GM23338 (cell line): Measurements from ENCODE around the gene MYO1E. TPM values are rescaled to one million over a fixed set of nuclear protein-coding genes. Genes with fewer than 3 reads are reported as not detected.

ENCODE experiments used
- ATAC-seq: fragments of 200-7000 bp; cut with Tn5 transposase; 3 replicates; pipeline ENCODE4 v1.9.1; 2020
- DNase-seq: peaks from one replicate; pipeline ENCODE4 v3.0.0-alpha.2; 2015; ENCODE audit warnings: low spot score
- H2AFZ ChIP-seq: fragments of 200-600 bp; sonication (generic); 2 replicates; pipeline ENCODE4 v1.8.0; 2016; ENCODE audit warnings: antibody characterized with exemption, mild to moderate bottlenecking, moderate library complexity
- H3F3A ChIP-seq: fragments of 200-600 bp; sonication (generic); replicated peaks from 2 replicates; pipeline ENCODE4 v1.8.0; 2017; ENCODE audit warnings: antibody characterized with exemption, mixed run types, low read depth
- H3K27ac ChIP-seq: fragments of 200-600 bp; sonication (generic); 2 replicates; pipeline ENCODE4 v1.6.1; 2016; ENCODE audit warnings: low read depth
- H3K27me3 ChIP-seq: fragments of 200-600 bp; sonication (generic); 2 replicates; pipeline ENCODE4 v1.8.0; 2016; ENCODE audit warnings: mild to moderate bottlenecking, mixed run types, moderate library complexity; ENCODE audit not compliant: insufficient read depth
- H3K36me3 ChIP-seq: fragments of 200-600 bp; sonication (generic); 2 replicates; pipeline ENCODE4 v1.8.0; 2016; ENCODE audit warnings: mild to moderate bottlenecking; ENCODE audit not compliant: insufficient read depth
- H3K4me1 ChIP-seq: fragments of 200-600 bp; sonication (generic); 2 replicates; pipeline ENCODE4 v1.8.0; 2016; ENCODE audit warnings: mild to moderate bottlenecking, moderate library complexity; ENCODE audit not compliant: insufficient read depth
- H3K4me2 ChIP-seq: fragments of 200-600 bp; sonication (generic); 2 replicates; pipeline ENCODE4 v1.7.1; 2017; ENCODE audit warnings: mixed run types
- H3K4me3 ChIP-seq: fragments of 200-600 bp; sonication (generic); 2 replicates; pipeline ENCODE4 v1.6.1; 2016; ENCODE audit warnings: mixed run types
- H3K79me2 ChIP-seq: fragments of 200-600 bp; sonication (generic); replicated peaks from 2 replicates; pipeline ENCODE4 v1.8.0; 2017; ENCODE audit warnings: mild to moderate bottlenecking; ENCODE audit not compliant: insufficient read depth
- H3K9me2 ChIP-seq: fragments of 200-600 bp; sonication (generic); 2 replicates; pipeline ENCODE4 v1.8.0; 2017; ENCODE audit not compliant: insufficient read depth
- H4K20me1 ChIP-seq: fragments of 200-600 bp; sonication (generic); replicated peaks from 2 replicates; pipeline ENCODE4 v1.8.0; 2017; ENCODE audit warnings: mild to moderate bottlenecking; ENCODE audit not compliant: insufficient read depth
- H3K27ac Mint-ChIP-seq: 2 replicates; pipeline ENCODE4 v1.8.0; 2020; ENCODE audit warnings: inconsistent platforms, mild to moderate bottlenecking, moderate library complexity, mixed read lengths
- H3K27me3 Mint-ChIP-seq: 3 replicates; pipeline ENCODE4 v1.8.0; 2022; ENCODE audit warnings: low read depth, mild to moderate bottlenecking, moderate library complexity, mixed read lengths, inconsistent platforms; ENCODE audit not compliant: insufficient read depth, poor library complexity
- H3K36me3 Mint-ChIP-seq: 3 replicates; pipeline ENCODE4 v1.8.0; 2021; ENCODE audit warnings: low read depth, mild to moderate bottlenecking, inconsistent platforms, moderate library complexity, mixed read lengths
- H3K4me1 Mint-ChIP-seq: 3 replicates; pipeline ENCODE4 v1.8.0; 2020; ENCODE audit warnings: mild to moderate bottlenecking, inconsistent platforms, mixed read lengths
- H3K4me3 Mint-ChIP-seq: 3 replicates; pipeline ENCODE4 v1.8.0; 2021; ENCODE audit warnings: moderate library complexity, mild to moderate bottlenecking, inconsistent platforms, mixed read lengths
- H3K9me3 Mint-ChIP-seq: 3 replicates; pipeline ENCODE4 v1.8.0; 2020; ENCODE audit warnings: moderate library complexity, mild to moderate bottlenecking, inconsistent platforms, mixed read lengths
- CREB1 ChIP-seq: fragments of 250-450 bp; sonication (Bioruptor Pico); IDR thresholded peaks from 2 replicates; pipeline ENCODE4 v1.5.0; 2020; ENCODE audit warnings: low read depth, mild to moderate bottlenecking, moderate library complexity
- POLR2AphosphoS5 ChIP-seq: IDR thresholded peaks from 2 replicates; pipeline ENCODE4 v1.6.1; 2016; ENCODE audit warnings: antibody characterized with exemption, low read depth
- ZNF114 ChIP-seq: fragments of 250-450 bp; sonication (Bioruptor Pico); IDR thresholded peaks from 2 replicates; pipeline ENCODE4 v1.5.0; 2020; ENCODE audit warnings: mild to moderate bottlenecking, moderate library complexity
- polyA plus RNA-seq: library from polyadenylated mRNA; unstranded; fragments of >200 nt; fragmentation: Nextera tagmentation; extraction: Ambion mirVana; gene quantifications from 2 replicates; pipeline ENCODE4 v1.2.1, GENCODE V29; 2016
- total RNA-seq: library from RNA; depleted of rRNA; stranded (reverse); fragments of >200 nt; shearing (Covaris generic); gene quantifications from 2 replicates; pipeline ENCODE4 v1.2.3, GENCODE V29; 2014
- TF ChIP-seq, protein P1 (sequence below): fragments of 250-450 bp; sonication (Bioruptor Pico); IDR thresholded peaks from 2 replicates; pipeline ENCODE4 v1.5.0; 2020; ENCODE audit warnings: mild to moderate bottlenecking, moderate library complexity

The MYO1E gene
- total and polyA plus RNA-seq, 2 experiments from 2014 or later = 68.3 to 131 TPM

- H3K4me1 ChIP-seq = no peaks in the 10 kb centered on the region
- Mint-ChIP-seq H3K4me1 (no peaks in the 10 kb centered on the region), H3K27me3 (no peaks in the 10 kb centered on the region), H3K9me3 (no peaks in the 10 kb centered on the region), H3K27ac (no peak overlapping the region), H3K4me3 (no peak overlapping the region), H3K36me3 (peaks cover 16% of the 10 kb centered on the region; the same call in 2 of the 3 replicates)
- no peak for ATAC-seq
- H3K79me2 ChIP-seq = no peaks in the 10 kb centered on the region
- H3K4me2 ChIP-seq = no peak overlapping the region
- H3F3A ChIP-seq = no peaks in the 10 kb centered on the region
- no peak for DNase-seq
- 0 out of 2 replicates have a peak, but pooled peaks cover 3% of the 10 kb centered on the region for H3K9me2 ChIP-seq
- peaks cover 7% of the 10 kb centered on the region; the same call in 1 of the 2 replicates for H4K20me1 ChIP-seq
- H3K27me3 ChIP-seq = no peaks in the 10 kb centered on the region
- no peak overlapping the region for H3K4me3 ChIP-seq
- H2AFZ ChIP-seq = no peak overlapping the region
- no peak overlapping the region for H3K27ac ChIP-seq
- no peak for TF ChIP-seq POLR2AphosphoS5
- no peak for TF ChIP-seq ZNF114 (CRISPR knock-in tag)
- TF ChIP-seq CREB1 (CRISPR knock-in tag) = no peak
- TF ChIP-seq, protein P1, sequence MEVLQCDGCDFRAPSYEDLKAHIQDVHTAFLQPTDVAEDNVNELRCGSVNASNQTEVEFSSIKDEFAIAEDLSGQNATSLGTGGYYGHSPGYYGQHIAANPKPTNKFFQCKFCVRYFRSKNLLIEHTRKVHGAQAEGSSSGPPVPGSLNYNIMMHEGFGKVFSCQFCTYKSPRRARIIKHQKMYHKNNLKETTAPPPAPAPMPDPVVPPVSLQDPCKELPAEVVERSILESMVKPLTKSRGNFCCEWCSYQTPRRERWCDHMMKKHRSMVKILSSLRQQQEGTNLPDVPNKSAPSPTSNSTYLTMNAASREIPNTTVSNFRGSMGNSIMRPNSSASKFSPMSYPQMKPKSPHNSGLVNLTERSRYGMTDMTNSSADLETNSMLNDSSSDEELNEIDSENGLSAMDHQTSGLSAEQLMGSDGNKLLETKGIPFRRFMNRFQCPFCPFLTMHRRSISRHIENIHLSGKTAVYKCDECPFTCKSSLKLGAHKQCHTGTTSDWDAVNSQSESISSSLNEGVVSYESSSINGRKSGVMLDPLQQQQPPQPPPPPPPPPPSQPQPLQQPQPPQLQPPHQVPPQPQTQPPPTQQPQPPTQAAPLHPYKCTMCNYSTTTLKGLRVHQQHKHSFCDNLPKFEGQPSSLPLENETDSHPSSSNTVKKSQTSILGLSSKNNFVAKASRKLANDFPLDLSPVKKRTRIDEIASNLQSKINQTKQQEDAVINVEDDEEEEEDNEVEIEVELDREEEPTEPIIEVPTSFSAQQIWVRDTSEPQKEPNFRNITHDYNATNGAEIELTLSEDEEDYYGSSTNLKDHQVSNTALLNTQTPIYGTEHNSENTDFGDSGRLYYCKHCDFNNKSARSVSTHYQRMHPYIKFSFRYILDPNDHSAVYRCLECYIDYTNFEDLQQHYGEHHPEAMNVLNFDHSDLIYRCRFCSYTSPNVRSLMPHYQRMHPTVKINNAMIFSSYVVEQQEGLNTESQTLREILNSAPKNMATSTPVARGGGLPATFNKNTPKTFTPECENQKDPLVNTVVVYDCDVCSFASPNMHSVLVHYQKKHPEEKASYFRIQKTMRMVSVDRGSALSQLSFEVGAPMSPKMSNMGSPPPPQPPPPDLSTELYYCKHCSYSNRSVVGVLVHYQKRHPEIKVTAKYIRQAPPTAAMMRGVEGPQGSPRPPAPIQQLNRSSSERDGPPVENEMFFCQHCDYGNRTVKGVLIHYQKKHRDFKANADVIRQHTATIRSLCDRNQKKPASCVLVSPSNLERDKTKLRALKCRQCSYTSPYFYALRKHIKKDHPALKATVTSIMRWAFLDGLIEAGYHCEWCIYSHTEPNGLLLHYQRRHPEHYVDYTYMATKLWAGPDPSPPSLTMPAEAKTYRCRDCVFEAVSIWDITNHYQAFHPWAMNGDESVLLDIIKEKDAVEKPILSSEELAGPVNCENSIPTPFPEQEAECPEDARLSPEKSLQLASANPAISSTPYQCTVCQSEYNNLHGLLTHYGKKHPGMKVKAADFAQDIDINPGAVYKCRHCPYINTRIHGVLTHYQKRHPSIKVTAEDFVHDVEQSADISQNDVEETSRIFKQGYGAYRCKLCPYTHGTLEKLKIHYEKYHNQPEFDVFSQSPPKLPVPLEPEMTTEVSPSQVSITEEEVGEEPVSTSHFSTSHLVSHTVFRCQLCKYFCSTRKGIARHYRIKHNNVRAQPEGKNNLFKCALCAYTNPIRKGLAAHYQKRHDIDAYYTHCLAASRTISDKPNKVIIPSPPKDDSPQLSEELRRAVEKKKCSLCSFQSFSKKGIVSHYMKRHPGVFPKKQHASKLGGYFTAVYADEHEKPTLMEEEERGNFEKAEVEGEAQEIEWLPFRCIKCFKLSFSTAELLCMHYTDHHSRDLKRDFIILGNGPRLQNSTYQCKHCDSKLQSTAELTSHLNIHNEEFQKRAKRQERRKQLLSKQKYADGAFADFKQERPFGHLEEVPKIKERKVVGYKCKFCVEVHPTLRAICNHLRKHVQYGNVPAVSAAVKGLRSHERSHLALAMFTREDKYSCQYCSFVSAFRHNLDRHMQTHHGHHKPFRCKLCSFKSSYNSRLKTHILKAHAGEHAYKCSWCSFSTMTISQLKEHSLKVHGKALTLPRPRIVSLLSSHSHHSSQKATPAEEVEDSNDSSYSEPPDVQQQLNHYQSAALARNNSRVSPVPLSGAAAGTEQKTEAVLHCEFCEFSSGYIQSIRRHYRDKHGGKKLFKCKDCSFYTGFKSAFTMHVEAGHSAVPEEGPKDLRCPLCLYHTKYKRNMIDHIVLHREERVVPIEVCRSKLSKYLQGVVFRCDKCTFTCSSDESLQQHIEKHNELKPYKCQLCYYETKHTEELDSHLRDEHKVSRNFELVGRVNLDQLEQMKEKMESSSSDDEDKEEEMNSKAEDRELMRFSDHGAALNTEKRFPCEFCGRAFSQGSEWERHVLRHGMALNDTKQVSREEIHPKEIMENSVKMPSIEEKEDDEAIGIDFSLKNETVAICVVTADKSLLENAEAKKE (CRISPR knock-in tag) = no peak
- H3K36me3 ChIP-seq = peaks cover 13% of the 10 kb centered on the region
Measured at GRCh38 chr15:59210186-59210585, 162.5 kb downstream of the MYO1E start.

- Mint-ChIP-seq H3K36me3 (peaks cover 24% of the 10 kb centered on the region), H3K27me3 (no peaks in the 10 kb centered on the region), H3K4me3 (no peak overlapping the region), H3K27ac (no peak overlapping the region), H3K9me3 (no peaks in the 10 kb centered on the region), H3K4me1 (no peaks in the 10 kb centered on the region)
- Histone ChIP-seq H4K20me1 (peaks cover 7% of the 10 kb centered on the region; the same call in 1 of the 2 replicates), H3K9me2 (0 out of 2 replicates have a peak, but pooled peaks cover 3% of the 10 kb centered on the region), H3K79me2 (no peaks in the 10 kb centered on the region), H3K4me1 (no peaks in the 10 kb centered on the region), H3K27me3 (no peaks in the 10 kb centered on the region), H3K27ac (no peak overlapping the region), H3K36me3 (peaks cover 19% of the 10 kb centered on the region), H3F3A (no peaks in the 10 kb centered on the region), H3K4me3 (no peak overlapping the region), H2AFZ (no peak overlapping the region), H3K4me2 (no peak overlapping the region)
- no peak for ATAC-seq
- no peak for DNase-seq
- TF ChIP-seq POLR2AphosphoS5 = no peak
- TF ChIP-seq, protein P1 (CRISPR knock-in tag) = no peak
Measured at GRCh38 chr15:59208613-59209249, 163.9 kb downstream of the MYO1E start.
